Measurements from ENCODE around the gene SGO2. TPM values are rescaled to one million over a fixed set of nuclear protein-coding genes. Genes with fewer than 3 reads are reported as not detected.

Gene SGO2
- total and polyA plus RNA-seq, 2 experiments from 2014 or later = 6.3 to 14.5 TPM

DNA sequence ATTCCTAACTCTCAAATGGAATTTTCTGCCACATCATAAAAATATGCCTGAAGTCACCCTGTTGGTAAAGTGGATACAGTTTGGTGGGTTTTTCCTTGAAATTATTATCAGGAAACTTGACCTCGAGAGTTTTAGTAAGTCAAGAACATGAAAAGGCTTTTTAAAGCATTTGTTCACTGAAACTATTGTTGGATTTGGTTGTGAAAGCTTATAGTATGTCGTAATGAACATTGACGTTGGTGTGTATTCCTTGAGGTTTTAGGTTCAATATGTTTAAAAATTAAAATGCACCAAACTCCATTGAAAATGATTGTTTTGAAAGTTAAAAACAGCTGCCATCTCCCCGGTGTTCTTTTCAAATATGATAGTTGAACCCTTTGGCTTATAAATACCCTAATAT is 90.6 kb downstream of the SGO2 start:
- H3K27ac ChIP-seq = peak overlapping the region; percentile 40
- TF ChIP-seq EZH2 (IDR thresholded peaks at IDR 0.05; ENCODE audit: insufficient read depth, poor library complexity, severe bottlenecking) = no peak
- no peak for TF ChIP-seq EZH2phosphoT487 (IDR thresholded peaks at IDR 0.05; ENCODE audit: insufficient read depth, low read depth)
- in situ Hi-C loops (cut with MboI) = no loop called here

DNA sequence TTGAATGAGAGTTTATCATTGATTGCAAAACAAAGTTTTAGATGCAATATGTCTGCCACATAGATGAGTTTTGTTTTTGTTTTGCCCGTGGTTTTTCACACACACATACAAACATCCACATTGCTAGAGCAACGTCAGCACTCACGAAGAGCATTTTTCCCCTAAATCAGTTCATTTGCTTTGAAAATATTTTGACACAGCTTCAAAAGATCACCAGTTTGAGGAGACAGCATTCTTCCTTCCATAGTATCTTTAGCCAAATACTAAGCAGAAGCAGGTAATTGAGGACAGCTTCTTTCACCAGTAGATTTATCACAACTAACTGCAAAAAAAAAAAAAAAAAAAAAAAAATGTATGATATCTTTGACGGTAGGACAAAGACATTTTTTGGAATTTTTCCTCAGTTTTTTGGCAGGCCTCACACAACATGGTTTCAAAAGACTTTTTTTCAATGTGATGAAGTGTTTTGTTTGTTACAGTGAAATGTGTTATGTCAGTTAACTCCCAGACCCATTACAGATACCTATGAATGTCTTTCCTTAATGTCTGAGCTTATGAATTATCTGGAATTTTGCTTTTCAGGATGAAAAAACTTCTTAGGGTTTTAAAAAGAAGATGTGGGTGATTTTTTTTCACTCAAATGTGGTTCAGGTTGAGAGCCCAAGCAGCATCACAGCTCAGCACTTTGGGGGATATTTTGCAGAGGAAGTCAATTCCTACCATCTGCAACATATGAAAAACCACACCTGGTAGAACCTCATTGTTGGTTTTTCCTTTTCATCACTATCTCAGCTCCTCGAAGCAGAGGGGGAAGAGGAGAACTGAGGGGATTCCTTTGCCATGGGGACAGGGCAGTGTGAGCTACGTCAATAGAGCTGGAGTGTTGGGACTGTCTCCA is 91.4 kb downstream of the SGO2 start:
- Histone ChIP-seq H3K79me2 (ENCODE audit: insufficient read depth) (no peaks in the 10 kb centered on the region), H3K27me3 (replicated peaks; ENCODE audit: insufficient read depth) (no peaks in the 10 kb centered on the region), H3K27ac (peak overlapping the region; percentile 40), H3K36me3 (ENCODE audit: low read depth) (no peaks in the 10 kb centered on the region), H3K4me1 (ENCODE audit: insufficient read depth) (peaks cover 67% of the 10 kb centered on the region), H3K9me2 (ENCODE audit: insufficient read depth) (no peaks in the 10 kb centered on the region), H2AFZ (peak overlapping the region; percentile 32), H3K9ac (no peak overlapping the region), H3K9me3 (ENCODE audit: low read depth) (no peaks in the 10 kb centered on the region), H3K4me2 (ENCODE audit: unreplicated experiment) (peak overlapping the region; percentile 0), H3K4me3 (no peak overlapping the region), H3F3A (ENCODE audit: insufficient read depth) (peaks cover 47% of the 10 kb centered on the region), H4K20me1 (ENCODE audit: insufficient read depth) (no peaks in the 10 kb centered on the region)
- WGBS, 2 experiments (ENCODE audit: low coverage in 1 of 2, low lambda C conversion rate in 2 of 2, missing lambda C conversion rate in 2 of 2) = 44 to 46% methylated on average over 6 of the region's 6 CpGs
- peak; percentile 20 for DNase-seq
- in situ Hi-C loops (cut with MboI) = no loop called here
- no peak for TF ChIP-seq EZH2 (IDR thresholded peaks at IDR 0.05; ENCODE audit: insufficient read depth, poor library complexity, severe bottlenecking)
- no peak for TF ChIP-seq EZH2phosphoT487 (IDR thresholded peaks at IDR 0.05; ENCODE audit: insufficient read depth, low read depth)

More for the DNA sequence above, 90.6 kb downstream of the SGO2 start:
- Histone ChIP-seq H3K9me3 (ENCODE audit: low read depth) (no peaks in the 10 kb centered on the region), H3K4me1 (ENCODE audit: insufficient read depth) (peaks cover 60% of the 10 kb centered on the region), H3K79me2 (ENCODE audit: insufficient read depth) (no peaks in the 10 kb centered on the region), H3F3A (ENCODE audit: insufficient read depth) (peaks cover 45% of the 10 kb centered on the region), H4K20me1 (ENCODE audit: insufficient read depth) (no peaks in the 10 kb centered on the region), H3K4me2 (ENCODE audit: unreplicated experiment) (peak overlapping the region; percentile 0), H3K36me3 (ENCODE audit: low read depth) (no peaks in the 10 kb centered on the region), H3K4me3 (no peak overlapping the region), H3K27me3 (replicated peaks; ENCODE audit: insufficient read depth) (no peaks in the 10 kb centered on the region), H3K9me2 (ENCODE audit: insufficient read depth) (no peaks in the 10 kb centered on the region), H3K9ac (no peak overlapping the region), H2AFZ (peak overlapping the region; percentile 32)
- 58 to 72% methylated on average over 4 of the region's 4 CpGs for WGBS, 2 experiments (ENCODE audit: low coverage in 1 of 2, low lambda C conversion rate in 2 of 2, missing lambda C conversion rate in 2 of 2)
- peak; percentile 26 for DNase-seq

DNA sequence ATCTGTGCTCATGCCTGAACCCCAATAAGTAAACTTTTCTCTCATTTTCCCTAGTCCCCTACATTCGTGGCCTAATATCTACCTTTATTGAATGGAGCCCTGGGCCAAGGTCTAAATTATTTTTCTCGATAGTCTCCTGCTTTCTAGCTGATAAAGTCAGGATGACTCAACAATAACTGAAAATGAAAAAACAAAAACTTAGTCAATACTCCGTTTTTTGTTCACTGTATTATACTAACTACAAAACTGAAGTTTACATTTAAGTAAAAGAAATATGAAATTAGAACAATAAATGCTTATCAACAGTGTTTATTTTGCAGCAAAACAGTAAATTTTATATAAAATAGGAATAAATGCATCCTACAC is 92.0 kb downstream of the SGO2 start:
- Histone ChIP-seq H3K79me2 (ENCODE audit: insufficient read depth) (no peaks in the 10 kb centered on the region), H3K27ac (peak overlapping the region; percentile 40; the same call in 1 of the 2 replicates), H3K27me3 (replicated peaks; ENCODE audit: insufficient read depth) (no peaks in the 10 kb centered on the region), H4K20me1 (ENCODE audit: insufficient read depth) (no peaks in the 10 kb centered on the region), H3K4me3 (no peak overlapping the region), H3K9me2 (ENCODE audit: insufficient read depth) (no peaks in the 10 kb centered on the region), H3F3A (ENCODE audit: insufficient read depth) (peaks cover 49% of the 10 kb centered on the region), H3K9ac (no peak overlapping the region), H3K36me3 (ENCODE audit: low read depth) (no peaks in the 10 kb centered on the region), H3K9me3 (ENCODE audit: low read depth) (no peaks in the 10 kb centered on the region), H3K4me1 (ENCODE audit: insufficient read depth) (peaks cover 70% of the 10 kb centered on the region), H2AFZ (peak overlapping the region; percentile 56; the same call in 1 of the 2 replicates), H3K4me2 (ENCODE audit: unreplicated experiment) (no peak overlapping the region)
- DNase-seq = no peak
- TF ChIP-seq EZH2 (IDR thresholded peaks at IDR 0.05; ENCODE audit: insufficient read depth, poor library complexity, severe bottlenecking) (no peak), EZH2phosphoT487 (IDR thresholded peaks at IDR 0.05; ENCODE audit: insufficient read depth, low read depth) (no peak)
- 63 to 66% methylated on average over 3 of the region's 3 CpGs for WGBS, 2 experiments (ENCODE audit: low coverage in 1 of 2, low lambda C conversion rate in 2 of 2, missing lambda C conversion rate in 2 of 2)
- in situ Hi-C loops (cut with MboI) = no loop called here

DNA sequence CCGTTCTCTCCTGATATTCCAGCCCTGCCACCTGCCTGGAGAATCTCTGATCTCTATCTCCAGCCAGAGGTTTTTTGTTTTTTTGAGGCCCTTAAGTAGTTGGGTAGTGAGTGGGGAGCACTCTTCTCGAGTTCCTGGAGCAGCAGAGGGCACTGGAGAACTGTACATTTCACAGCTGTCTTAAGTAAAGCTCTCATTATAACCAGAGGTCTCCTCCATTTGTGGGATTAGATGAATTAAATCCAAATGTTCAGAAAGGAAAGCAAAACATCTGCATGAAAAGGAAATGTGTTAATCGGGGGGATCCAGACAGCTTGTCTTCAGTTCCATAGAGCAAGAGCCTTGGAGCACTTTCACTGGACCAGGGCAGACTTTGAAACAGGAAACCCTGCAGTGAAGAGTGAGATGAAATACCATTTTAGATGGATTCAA is 92.6 kb downstream of the SGO2 start:
- no peak for TF ChIP-seq EZH2phosphoT487 (IDR thresholded peaks at IDR 0.05; ENCODE audit: insufficient read depth, low read depth)
- TF ChIP-seq EZH2 (IDR thresholded peaks at IDR 0.05; ENCODE audit: insufficient read depth, poor library complexity, severe bottlenecking) = no peak
- H4K20me1 ChIP-seq (ENCODE audit: insufficient read depth) = no peaks in the 10 kb centered on the region
- H3K4me2 ChIP-seq (ENCODE audit: unreplicated experiment) = peak overlapping the region; percentile 24
- peak overlapping the region; percentile 31 for H3K27ac ChIP-seq
- H3K27me3 ChIP-seq (replicated peaks; ENCODE audit: insufficient read depth) = no peaks in the 10 kb centered on the region
- no peaks in the 10 kb centered on the region for H3K9me2 ChIP-seq (ENCODE audit: insufficient read depth)
- peak overlapping the region; percentile 8; the same call in 1 of the 2 replicates for H3K9ac ChIP-seq
- no peaks in the 10 kb centered on the region for H3K36me3 ChIP-seq (ENCODE audit: low read depth)
- peak overlapping the region; percentile 56 for H2AFZ ChIP-seq
- peaks cover 49% of the 10 kb centered on the region for H3F3A ChIP-seq (ENCODE audit: insufficient read depth)
- peak; percentile 61 for DNase-seq
- WGBS, 2 experiments (ENCODE audit: low coverage in 1 of 2, low lambda C conversion rate in 2 of 2, missing lambda C conversion rate in 2 of 2) = 7 to 11% methylated on average over 3 of the region's 3 CpGs
- in situ Hi-C loops (cut with MboI) = no loop called here
- no peaks in the 10 kb centered on the region for H3K9me3 ChIP-seq (ENCODE audit: low read depth)
- no peak overlapping the region for H3K4me3 ChIP-seq
- H3K79me2 ChIP-seq (ENCODE audit: insufficient read depth) = no peaks in the 10 kb centered on the region
- peaks cover 70% of the 10 kb centered on the region for H3K4me1 ChIP-seq (ENCODE audit: insufficient read depth)
